SK-N-SH (cell line): Measurements from ENCODE around the gene CTBP2.

ENCODE experiments used
- GABPA ChIP-seq: IDR thresholded peaks from 2 replicates; pipeline ENCODE4 v1.4.0; 2012; ENCODE audit warnings: low read depth, mild to moderate bottlenecking
- POLR2AphosphoS5 ChIP-seq: IDR thresholded peaks from 2 replicates; pipeline ENCODE4 v1.6.1; 2012; ENCODE audit warnings: low read depth, low read length
- REST ChIP-seq: IDR thresholded peaks from 2 replicates; pipeline ENCODE4 v1.6.1; 2012; ENCODE audit warnings: mild to moderate bottlenecking, low read depth, low read length, moderate library complexity
- ZBTB33 ChIP-seq: IDR thresholded peaks from 2 replicates; pipeline ENCODE4 v1.4.0; 2012; ENCODE audit warnings: low read depth, borderline replicate concordance
- TF ChIP-seq, protein P1 (sequence below): fragments of 200-600 bp; sonication (generic); IDR thresholded peaks from 2 replicates; pipeline ENCODE4 v1.6.1; 2017; ENCODE audit warnings: antibody characterized with exemption, mild to moderate bottlenecking, moderate library complexity

- TF ChIP-seq POLR2AphosphoS5 (no peak), REST (no peak), ZBTB33 (no peak), GABPA (no peak)
- TF ChIP-seq, protein P1, sequence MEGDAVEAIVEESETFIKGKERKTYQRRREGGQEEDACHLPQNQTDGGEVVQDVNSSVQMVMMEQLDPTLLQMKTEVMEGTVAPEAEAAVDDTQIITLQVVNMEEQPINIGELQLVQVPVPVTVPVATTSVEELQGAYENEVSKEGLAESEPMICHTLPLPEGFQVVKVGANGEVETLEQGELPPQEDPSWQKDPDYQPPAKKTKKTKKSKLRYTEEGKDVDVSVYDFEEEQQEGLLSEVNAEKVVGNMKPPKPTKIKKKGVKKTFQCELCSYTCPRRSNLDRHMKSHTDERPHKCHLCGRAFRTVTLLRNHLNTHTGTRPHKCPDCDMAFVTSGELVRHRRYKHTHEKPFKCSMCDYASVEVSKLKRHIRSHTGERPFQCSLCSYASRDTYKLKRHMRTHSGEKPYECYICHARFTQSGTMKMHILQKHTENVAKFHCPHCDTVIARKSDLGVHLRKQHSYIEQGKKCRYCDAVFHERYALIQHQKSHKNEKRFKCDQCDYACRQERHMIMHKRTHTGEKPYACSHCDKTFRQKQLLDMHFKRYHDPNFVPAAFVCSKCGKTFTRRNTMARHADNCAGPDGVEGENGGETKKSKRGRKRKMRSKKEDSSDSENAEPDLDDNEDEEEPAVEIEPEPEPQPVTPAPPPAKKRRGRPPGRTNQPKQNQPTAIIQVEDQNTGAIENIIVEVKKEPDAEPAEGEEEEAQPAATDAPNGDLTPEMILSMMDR, result no peak
Observed at GRCh38 chr10:125032474-125033020, 127.8 kb downstream of the CTBP2 start.
